ENCODE data around the gene TRAK2.
A peak's percentile ranks its signal among the peaks of the same experiment; 100 is the strongest.

Gene TRAK2

DNA sequence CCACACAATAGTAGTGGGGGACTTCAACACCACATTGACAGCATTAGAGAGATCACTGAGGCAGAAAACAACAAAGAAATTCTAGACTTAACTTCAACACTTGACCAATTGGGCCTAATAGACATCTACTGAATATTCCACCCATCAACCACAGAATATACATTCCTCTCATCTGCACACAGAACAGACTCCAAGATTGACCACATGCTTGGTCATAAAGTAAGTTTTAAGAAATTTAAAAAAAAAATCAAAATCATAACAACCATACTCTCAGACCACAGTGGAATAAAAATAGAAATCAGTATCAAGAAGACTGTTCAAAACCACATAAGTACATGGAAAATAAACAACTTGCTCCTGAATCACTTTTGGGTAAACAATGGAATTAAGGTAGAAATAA is 85.1 kb downstream of the TRAK2 start:
- Histone ChIP-seq H3F3A (ENCODE audit: insufficient read depth, low read length) (no peaks in the 10 kb centered on the region), H3K4me3 (ENCODE audit: low read depth, low read length, poor library complexity, severe bottlenecking) (no peak overlapping the region), H3K9me2 (ENCODE audit: low read depth, low read length) (no peaks in the 10 kb centered on the region), H2AFZ (ENCODE audit: low read length) (no peak overlapping the region), H3K4me2 (ENCODE audit: low read length) (no peak overlapping the region), H3K4me1 (ENCODE audit: insufficient read depth, low read length, severe bottlenecking) (no peaks in the 10 kb centered on the region), H3K27me3 (ENCODE audit: insufficient read depth, low read length) (no peaks in the 10 kb centered on the region), H3K79me2 (ENCODE audit: insufficient read depth, low read length) (no peaks in the 10 kb centered on the region), H3K36me3 (ENCODE audit: insufficient read depth, low read length) (0 out of 2 replicates have a peak, but pooled peaks cover 10% of the 10 kb centered on the region), H3K27ac (ENCODE audit: low read depth, low read length, poor library complexity, severe bottlenecking) (no peak overlapping the region), H4K20me1 (ENCODE audit: insufficient read depth, low read length) (no peaks in the 10 kb centered on the region), H3K9ac (ENCODE audit: low read length) (no peak overlapping the region), H3K9me3 (ENCODE audit: low read length) (peaks cover 3% of the 10 kb centered on the region; the same call in 1 of the 2 replicates)
- no peak for TF ChIP-seq CTCF (IDR thresholded peaks at IDR 0.05; ENCODE audit: low read length)
- TF ChIP-seq EZH2 (IDR thresholded peaks at IDR 0.05; ENCODE audit: borderline replicate concordance, low read length): no peak

- Histone ChIP-seq H3K4me2 (ENCODE audit: low read length) (no peak overlapping the region), H3K27me3 (ENCODE audit: insufficient read depth, low read length) (no peaks in the 10 kb centered on the region), H3K4me3 (ENCODE audit: low read depth, low read length, poor library complexity, severe bottlenecking) (no peak overlapping the region), H3K9ac (ENCODE audit: low read length) (no peak overlapping the region), H2AFZ (ENCODE audit: low read length) (no peak overlapping the region), H3K9me3 (ENCODE audit: low read length) (peaks cover 3% of the 10 kb centered on the region; the same call in 1 of the 2 replicates), H3K36me3 (ENCODE audit: insufficient read depth, low read length) (0 out of 2 replicates have a peak, but pooled peaks cover 10% of the 10 kb centered on the region), H3K79me2 (ENCODE audit: insufficient read depth, low read length) (no peaks in the 10 kb centered on the region), H3K4me1 (ENCODE audit: insufficient read depth, low read length, severe bottlenecking) (no peaks in the 10 kb centered on the region), H4K20me1 (ENCODE audit: insufficient read depth, low read length) (no peaks in the 10 kb centered on the region), H3K27ac (ENCODE audit: low read depth, low read length, poor library complexity, severe bottlenecking) (no peak overlapping the region), H3K9me2 (ENCODE audit: low read depth, low read length) (no peaks in the 10 kb centered on the region), H3F3A (ENCODE audit: insufficient read depth, low read length) (no peaks in the 10 kb centered on the region)
- peak; percentile 95 for TF ChIP-seq CTCF (IDR thresholded peaks at IDR 0.05; ENCODE audit: low read length)
- TF ChIP-seq EZH2 (IDR thresholded peaks at IDR 0.05; ENCODE audit: borderline replicate concordance, low read length): no peak
These were observed 87.2 kb downstream of the TRAK2 start for GRCh38 chr2:201363857-201364560.

GRCh38 chr2:201362396-201362795 is 88.9 kb downstream of the TRAK2 start:
- Histone ChIP-seq H3K9me3 (ENCODE audit: low read length) (no peaks in the 10 kb centered on the region), H3K36me3 (ENCODE audit: insufficient read depth, low read length) (0 out of 2 replicates have a peak, but pooled peaks cover 10% of the 10 kb centered on the region)

More at GRCh38 chr2:201362396-201362795, 88.9 kb downstream of the TRAK2 start:
- no peak overlapping the region for H3K27ac ChIP-seq (ENCODE audit: low read depth, low read length, poor library complexity, severe bottlenecking)
- H4K20me1 ChIP-seq (ENCODE audit: insufficient read depth, low read length): no peaks in the 10 kb centered on the region
- H3K4me3 ChIP-seq (ENCODE audit: low read depth, low read length, poor library complexity, severe bottlenecking): no peak overlapping the region
- H3K4me1 ChIP-seq (ENCODE audit: insufficient read depth, low read length, severe bottlenecking): no peaks in the 10 kb centered on the region
- no peaks in the 10 kb centered on the region for H3F3A ChIP-seq (ENCODE audit: insufficient read depth, low read length)
- no peaks in the 10 kb centered on the region for H3K79me2 ChIP-seq (ENCODE audit: insufficient read depth, low read length)
- H3K9ac ChIP-seq (ENCODE audit: low read length): no peak overlapping the region
- no peak overlapping the region for H3K4me2 ChIP-seq (ENCODE audit: low read length)
- no peaks in the 10 kb centered on the region for H3K9me2 ChIP-seq (ENCODE audit: low read depth, low read length)
- H2AFZ ChIP-seq (ENCODE audit: low read length): no peak overlapping the region
- no peaks in the 10 kb centered on the region for H3K27me3 ChIP-seq (ENCODE audit: insufficient read depth, low read length)
- TF ChIP-seq CTCF (IDR thresholded peaks at IDR 0.05; ENCODE audit: low read length) (no peak), EZH2 (IDR thresholded peaks at IDR 0.05; ENCODE audit: borderline replicate concordance, low read length) (no peak)

Measured in OCI-LY1 (cell line).